ENCODE results near the gene PCNX4. TPM values are rescaled to one million over a fixed set of nuclear protein-coding genes. Genes with fewer than 3 reads are reported as not detected.

Gene PCNX4
- total and polyA plus RNA-seq, 2 experiments from 2014 or later, result 22.9 to 77.5 TPM

DNA sequence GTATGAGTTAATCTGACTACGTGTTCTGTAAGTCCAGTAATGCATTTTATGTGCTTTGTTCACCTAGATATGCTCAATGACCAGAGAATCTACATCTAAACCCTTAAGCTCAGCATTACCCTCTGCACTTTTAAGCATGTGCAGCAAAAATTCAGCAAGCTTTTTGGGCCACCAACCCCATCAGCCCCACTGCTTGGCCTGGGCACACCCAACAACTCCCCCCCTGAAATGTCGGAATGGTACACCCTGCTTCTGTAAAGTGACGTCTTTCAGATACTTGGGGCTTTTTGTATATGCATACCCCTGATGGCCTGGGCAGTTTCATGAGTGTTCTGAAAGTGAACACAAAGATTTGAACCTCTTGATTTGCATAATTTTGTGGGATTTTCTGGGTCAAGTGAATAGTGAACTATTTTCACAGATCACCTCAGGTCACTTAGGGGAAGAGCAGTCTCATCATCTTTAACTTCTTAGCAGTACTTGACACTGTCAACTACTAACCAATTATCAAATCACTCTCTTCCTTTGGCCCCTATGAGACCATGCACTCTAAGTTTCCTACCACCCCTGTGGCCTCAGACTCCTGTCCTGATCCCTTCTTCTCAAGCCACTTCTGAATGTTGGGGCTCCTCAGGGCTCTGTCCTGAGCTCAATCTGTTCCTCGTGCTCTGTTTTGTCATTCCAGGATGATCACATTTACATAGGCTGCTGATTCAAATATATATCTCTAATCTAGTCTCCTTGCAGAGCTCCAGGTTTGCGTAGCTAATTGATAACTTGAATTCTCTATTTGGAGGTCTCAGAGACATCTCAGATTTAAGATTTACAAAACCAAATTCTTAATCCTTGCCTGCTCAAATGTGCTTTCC, 121.0 kb downstream of the PCNX4 start:
- ATAC-seq (no peak), DNase-seq (ENCODE audit: low spot score) (no peak)
- peaks cover 16% of the 10 kb centered on the region; the same call in 1 of the 2 replicates for H3K4me1 ChIP-seq (ENCODE audit: insufficient read depth)
- peaks cover 3% of the 10 kb centered on the region for H3K27me3 Mint-ChIP-seq (ENCODE audit: insufficient read depth, low read depth, poor library complexity)
- no peaks in the 10 kb centered on the region for H3K36me3 Mint-ChIP-seq (ENCODE audit: low read depth)
- H2AFZ ChIP-seq, result no peak overlapping the region; the same call in 1 of the 2 replicates
- no peak overlapping the region for H3K4me3 Mint-ChIP-seq
- TF ChIP-seq, protein P1, sequence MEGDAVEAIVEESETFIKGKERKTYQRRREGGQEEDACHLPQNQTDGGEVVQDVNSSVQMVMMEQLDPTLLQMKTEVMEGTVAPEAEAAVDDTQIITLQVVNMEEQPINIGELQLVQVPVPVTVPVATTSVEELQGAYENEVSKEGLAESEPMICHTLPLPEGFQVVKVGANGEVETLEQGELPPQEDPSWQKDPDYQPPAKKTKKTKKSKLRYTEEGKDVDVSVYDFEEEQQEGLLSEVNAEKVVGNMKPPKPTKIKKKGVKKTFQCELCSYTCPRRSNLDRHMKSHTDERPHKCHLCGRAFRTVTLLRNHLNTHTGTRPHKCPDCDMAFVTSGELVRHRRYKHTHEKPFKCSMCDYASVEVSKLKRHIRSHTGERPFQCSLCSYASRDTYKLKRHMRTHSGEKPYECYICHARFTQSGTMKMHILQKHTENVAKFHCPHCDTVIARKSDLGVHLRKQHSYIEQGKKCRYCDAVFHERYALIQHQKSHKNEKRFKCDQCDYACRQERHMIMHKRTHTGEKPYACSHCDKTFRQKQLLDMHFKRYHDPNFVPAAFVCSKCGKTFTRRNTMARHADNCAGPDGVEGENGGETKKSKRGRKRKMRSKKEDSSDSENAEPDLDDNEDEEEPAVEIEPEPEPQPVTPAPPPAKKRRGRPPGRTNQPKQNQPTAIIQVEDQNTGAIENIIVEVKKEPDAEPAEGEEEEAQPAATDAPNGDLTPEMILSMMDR (conservative IDR thresholded peaks at IDR 0.05; ENCODE audit: low read depth in 2 of 2), result no peak
- TF ChIP-seq CREB1 (CRISPR knock-in tag; IDR thresholded peaks at IDR 0.05; ENCODE audit: low read depth) (no peak), ZNF331 (CRISPR knock-in tag; IDR thresholded peaks at IDR 0.05; ENCODE audit: low read depth) (no peak), EZH2 (IDR thresholded peaks at IDR 0.05; ENCODE audit: low read depth, unreplicated experiment) (no peak), NANOG (IDR thresholded peaks at IDR 0.05; ENCODE audit: borderline replicate concordance) (no peak), STAT1 (IDR thresholded peaks at IDR 0.05; ENCODE audit: unreplicated experiment) (no peak), JUNB (IDR thresholded peaks at IDR 0.05; ENCODE audit: unreplicated experiment) (no peak), ZNF114 (CRISPR knock-in tag; IDR thresholded peaks at IDR 0.05) (no peak), EZH2phosphoT487 (IDR thresholded peaks at IDR 0.05; ENCODE audit: unreplicated experiment) (no peak), POLR2AphosphoS5 (IDR thresholded peaks at IDR 0.05; ENCODE audit: low read depth) (no peak)
- TF ChIP-seq, protein P2, sequence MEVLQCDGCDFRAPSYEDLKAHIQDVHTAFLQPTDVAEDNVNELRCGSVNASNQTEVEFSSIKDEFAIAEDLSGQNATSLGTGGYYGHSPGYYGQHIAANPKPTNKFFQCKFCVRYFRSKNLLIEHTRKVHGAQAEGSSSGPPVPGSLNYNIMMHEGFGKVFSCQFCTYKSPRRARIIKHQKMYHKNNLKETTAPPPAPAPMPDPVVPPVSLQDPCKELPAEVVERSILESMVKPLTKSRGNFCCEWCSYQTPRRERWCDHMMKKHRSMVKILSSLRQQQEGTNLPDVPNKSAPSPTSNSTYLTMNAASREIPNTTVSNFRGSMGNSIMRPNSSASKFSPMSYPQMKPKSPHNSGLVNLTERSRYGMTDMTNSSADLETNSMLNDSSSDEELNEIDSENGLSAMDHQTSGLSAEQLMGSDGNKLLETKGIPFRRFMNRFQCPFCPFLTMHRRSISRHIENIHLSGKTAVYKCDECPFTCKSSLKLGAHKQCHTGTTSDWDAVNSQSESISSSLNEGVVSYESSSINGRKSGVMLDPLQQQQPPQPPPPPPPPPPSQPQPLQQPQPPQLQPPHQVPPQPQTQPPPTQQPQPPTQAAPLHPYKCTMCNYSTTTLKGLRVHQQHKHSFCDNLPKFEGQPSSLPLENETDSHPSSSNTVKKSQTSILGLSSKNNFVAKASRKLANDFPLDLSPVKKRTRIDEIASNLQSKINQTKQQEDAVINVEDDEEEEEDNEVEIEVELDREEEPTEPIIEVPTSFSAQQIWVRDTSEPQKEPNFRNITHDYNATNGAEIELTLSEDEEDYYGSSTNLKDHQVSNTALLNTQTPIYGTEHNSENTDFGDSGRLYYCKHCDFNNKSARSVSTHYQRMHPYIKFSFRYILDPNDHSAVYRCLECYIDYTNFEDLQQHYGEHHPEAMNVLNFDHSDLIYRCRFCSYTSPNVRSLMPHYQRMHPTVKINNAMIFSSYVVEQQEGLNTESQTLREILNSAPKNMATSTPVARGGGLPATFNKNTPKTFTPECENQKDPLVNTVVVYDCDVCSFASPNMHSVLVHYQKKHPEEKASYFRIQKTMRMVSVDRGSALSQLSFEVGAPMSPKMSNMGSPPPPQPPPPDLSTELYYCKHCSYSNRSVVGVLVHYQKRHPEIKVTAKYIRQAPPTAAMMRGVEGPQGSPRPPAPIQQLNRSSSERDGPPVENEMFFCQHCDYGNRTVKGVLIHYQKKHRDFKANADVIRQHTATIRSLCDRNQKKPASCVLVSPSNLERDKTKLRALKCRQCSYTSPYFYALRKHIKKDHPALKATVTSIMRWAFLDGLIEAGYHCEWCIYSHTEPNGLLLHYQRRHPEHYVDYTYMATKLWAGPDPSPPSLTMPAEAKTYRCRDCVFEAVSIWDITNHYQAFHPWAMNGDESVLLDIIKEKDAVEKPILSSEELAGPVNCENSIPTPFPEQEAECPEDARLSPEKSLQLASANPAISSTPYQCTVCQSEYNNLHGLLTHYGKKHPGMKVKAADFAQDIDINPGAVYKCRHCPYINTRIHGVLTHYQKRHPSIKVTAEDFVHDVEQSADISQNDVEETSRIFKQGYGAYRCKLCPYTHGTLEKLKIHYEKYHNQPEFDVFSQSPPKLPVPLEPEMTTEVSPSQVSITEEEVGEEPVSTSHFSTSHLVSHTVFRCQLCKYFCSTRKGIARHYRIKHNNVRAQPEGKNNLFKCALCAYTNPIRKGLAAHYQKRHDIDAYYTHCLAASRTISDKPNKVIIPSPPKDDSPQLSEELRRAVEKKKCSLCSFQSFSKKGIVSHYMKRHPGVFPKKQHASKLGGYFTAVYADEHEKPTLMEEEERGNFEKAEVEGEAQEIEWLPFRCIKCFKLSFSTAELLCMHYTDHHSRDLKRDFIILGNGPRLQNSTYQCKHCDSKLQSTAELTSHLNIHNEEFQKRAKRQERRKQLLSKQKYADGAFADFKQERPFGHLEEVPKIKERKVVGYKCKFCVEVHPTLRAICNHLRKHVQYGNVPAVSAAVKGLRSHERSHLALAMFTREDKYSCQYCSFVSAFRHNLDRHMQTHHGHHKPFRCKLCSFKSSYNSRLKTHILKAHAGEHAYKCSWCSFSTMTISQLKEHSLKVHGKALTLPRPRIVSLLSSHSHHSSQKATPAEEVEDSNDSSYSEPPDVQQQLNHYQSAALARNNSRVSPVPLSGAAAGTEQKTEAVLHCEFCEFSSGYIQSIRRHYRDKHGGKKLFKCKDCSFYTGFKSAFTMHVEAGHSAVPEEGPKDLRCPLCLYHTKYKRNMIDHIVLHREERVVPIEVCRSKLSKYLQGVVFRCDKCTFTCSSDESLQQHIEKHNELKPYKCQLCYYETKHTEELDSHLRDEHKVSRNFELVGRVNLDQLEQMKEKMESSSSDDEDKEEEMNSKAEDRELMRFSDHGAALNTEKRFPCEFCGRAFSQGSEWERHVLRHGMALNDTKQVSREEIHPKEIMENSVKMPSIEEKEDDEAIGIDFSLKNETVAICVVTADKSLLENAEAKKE (CRISPR knock-in tag; IDR thresholded peaks at IDR 0.05), result no peak
- TF ChIP-seq, protein P3, sequence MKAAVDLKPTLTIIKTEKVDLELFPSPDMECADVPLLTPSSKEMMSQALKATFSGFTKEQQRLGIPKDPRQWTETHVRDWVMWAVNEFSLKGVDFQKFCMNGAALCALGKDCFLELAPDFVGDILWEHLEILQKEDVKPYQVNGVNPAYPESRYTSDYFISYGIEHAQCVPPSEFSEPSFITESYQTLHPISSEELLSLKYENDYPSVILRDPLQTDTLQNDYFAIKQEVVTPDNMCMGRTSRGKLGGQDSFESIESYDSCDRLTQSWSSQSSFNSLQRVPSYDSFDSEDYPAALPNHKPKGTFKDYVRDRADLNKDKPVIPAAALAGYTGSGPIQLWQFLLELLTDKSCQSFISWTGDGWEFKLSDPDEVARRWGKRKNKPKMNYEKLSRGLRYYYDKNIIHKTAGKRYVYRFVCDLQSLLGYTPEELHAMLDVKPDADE (IDR thresholded peaks at IDR 0.05), result no peak
- TF ChIP-seq, protein P4, sequence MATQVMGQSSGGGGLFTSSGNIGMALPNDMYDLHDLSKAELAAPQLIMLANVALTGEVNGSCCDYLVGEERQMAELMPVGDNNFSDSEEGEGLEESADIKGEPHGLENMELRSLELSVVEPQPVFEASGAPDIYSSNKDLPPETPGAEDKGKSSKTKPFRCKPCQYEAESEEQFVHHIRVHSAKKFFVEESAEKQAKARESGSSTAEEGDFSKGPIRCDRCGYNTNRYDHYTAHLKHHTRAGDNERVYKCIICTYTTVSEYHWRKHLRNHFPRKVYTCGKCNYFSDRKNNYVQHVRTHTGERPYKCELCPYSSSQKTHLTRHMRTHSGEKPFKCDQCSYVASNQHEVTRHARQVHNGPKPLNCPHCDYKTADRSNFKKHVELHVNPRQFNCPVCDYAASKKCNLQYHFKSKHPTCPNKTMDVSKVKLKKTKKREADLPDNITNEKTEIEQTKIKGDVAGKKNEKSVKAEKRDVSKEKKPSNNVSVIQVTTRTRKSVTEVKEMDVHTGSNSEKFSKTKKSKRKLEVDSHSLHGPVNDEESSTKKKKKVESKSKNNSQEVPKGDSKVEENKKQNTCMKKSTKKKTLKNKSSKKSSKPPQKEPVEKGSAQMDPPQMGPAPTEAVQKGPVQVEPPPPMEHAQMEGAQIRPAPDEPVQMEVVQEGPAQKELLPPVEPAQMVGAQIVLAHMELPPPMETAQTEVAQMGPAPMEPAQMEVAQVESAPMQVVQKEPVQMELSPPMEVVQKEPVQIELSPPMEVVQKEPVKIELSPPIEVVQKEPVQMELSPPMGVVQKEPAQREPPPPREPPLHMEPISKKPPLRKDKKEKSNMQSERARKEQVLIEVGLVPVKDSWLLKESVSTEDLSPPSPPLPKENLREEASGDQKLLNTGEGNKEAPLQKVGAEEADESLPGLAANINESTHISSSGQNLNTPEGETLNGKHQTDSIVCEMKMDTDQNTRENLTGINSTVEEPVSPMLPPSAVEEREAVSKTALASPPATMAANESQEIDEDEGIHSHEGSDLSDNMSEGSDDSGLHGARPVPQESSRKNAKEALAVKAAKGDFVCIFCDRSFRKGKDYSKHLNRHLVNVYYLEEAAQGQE (IDR thresholded peaks at IDR 0.05; ENCODE audit: unreplicated experiment), result no peak
- H3K79me2 ChIP-seq (replicated peaks; ENCODE audit: insufficient read depth), result no peaks in the 10 kb centered on the region
- H3K4me2 ChIP-seq, result no peak overlapping the region
- H3K36me3 ChIP-seq (ENCODE audit: insufficient read depth), result no peaks in the 10 kb centered on the region
- H3K4me1 Mint-ChIP-seq, result peaks cover 9% of the 10 kb centered on the region
- no peak overlapping the region for H3K4me3 ChIP-seq
- no peak overlapping the region for H3K27ac ChIP-seq (ENCODE audit: low read depth)
- no peak overlapping the region for H3K27ac Mint-ChIP-seq
- H3K9me3 Mint-ChIP-seq, result no peaks in the 10 kb centered on the region
- H4K20me1 ChIP-seq (replicated peaks; ENCODE audit: insufficient read depth), result no peaks in the 10 kb centered on the region
- no peaks in the 10 kb centered on the region for H3F3A ChIP-seq (replicated peaks; ENCODE audit: low read depth)
- H3K27me3 ChIP-seq (ENCODE audit: insufficient read depth), result no peaks in the 10 kb centered on the region
- H3K9me2 ChIP-seq (ENCODE audit: insufficient read depth), result peaks cover 7% of the 10 kb centered on the region; the same call in 1 of the 2 replicates
